ENCODE measurements around the gene LMNTD1. TPM values are rescaled to one million over a fixed set of nuclear protein-coding genes. Genes with fewer than 3 reads are reported as not detected.

Gene LMNTD1
- total and polyA plus RNA-seq, 10 of the 15 experiments (the other 5 are each of a cell fraction or from before 2014, with no cell fraction given): not detected

DNA sequence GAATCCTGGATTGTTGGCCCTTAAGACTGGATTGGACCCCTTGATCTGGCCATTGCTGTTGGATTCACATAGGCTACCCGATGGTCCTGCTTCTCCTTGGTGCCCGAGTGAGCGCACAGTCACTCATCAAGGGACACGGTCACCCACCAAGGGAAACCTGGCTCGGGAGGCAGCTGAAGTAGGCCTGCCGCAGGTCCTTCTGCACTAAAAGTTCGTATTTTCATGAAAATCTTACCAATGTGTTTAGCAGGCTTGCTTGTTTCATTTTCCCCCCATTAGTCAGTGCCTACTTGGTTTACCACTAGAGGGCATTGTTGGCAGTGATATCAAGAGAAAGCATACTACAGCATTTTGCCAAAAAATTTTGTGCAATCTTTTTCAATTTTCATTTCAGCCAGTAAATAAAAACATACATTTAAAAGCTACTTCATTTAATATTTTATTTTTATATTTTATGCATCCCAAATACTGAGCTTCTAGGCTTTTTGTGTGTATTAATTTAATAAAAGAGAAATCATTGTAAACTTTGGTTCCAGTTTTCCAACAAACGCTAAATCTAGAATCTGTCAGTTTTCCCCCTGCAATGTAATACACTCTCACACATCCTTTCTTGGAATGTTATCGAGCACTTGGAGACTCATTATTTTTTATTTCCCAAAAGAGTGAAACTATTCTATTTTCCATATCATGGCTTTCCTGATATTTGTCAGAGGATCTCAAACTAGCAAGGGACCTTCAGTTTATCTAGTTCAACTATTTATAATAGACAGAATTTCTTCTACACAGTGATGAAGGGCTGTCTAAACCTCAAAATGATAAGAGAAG is 116.7 kb downstream of the LMNTD1 start:
- Histone ChIP-seq H3K27ac (ENCODE audit: control insufficient read depth, insufficient read depth) (no peak overlapping the region), H3K4me1 (ENCODE audit: control insufficient read depth, insufficient read depth, low read length) (no peaks in the 10 kb centered on the region), H3K36me3 (ENCODE audit: control insufficient read depth in 2 of 2, insufficient read depth in 2 of 2, low read length in 1 of 2) (no peaks in the 10 kb centered on the region), H3K9ac (ENCODE audit: control insufficient read depth, insufficient read depth, low read length) (peak overlapping the region; percentile 8), H3K4me3 (no peak overlapping the region), H2AFZ (ENCODE audit: control insufficient read depth, low read depth, low read length) (peak overlapping the region; percentile 53), H3K27me3 (replicated peaks in 1 of 2; ENCODE audit: control insufficient read depth in 2 of 2, insufficient read depth in 2 of 2, low read length in 1 of 2) (no peaks in the 10 kb centered on the region), H3K79me2 (ENCODE audit: control insufficient read depth, insufficient read depth, low read length) (no peaks in the 10 kb centered on the region), H3K4me2 (ENCODE audit: control insufficient read depth, insufficient read depth) (0 out of 2 replicates have a peak overlapping the region, but pooled peaks have one; percentile 31), H3K9me3 (replicated peaks; ENCODE audit: control insufficient read depth, insufficient read depth, low read length) (no peaks in the 10 kb centered on the region), H4K20me1 (ENCODE audit: control insufficient read depth, insufficient read depth) (no peaks in the 10 kb centered on the region)
- ATAC-seq (peak; percentile 94), DNase-seq (ENCODE audit: low read depth, low spot score) (peak; percentile 20), FAIRE-seq (peak; percentile 98)
- in situ Hi-C loops (cut with MboI): loop anchor here (5.0 kb wide), 1 partner anchor 591 kb away; no protein-coding TSS in a partner anchor
- SMC1A ChIA-PET (ENCODE audit: uncharacterized antibody, unreplicated experiment): interaction anchor here (0.7 to 2.0 kb wide), 13 partner anchors 10 to 854 kb away, joined by 3 to 9 read pairs (median 3); no protein-coding TSS in a partner anchor
- POLR2A ChIA-PET: no interaction called here
- intact Hi-C loops (cut with micrococcal nuclease; ENCODE audit: unreplicated experiment): loop anchor here (1.0 to 2.0 kb wide), 3 partner anchors 122 to 593 kb away; no protein-coding TSS in a partner anchor
- no TSS peak for BruUV-seq (replicated peaks)
- CTCF ChIA-PET: interaction anchor here (0.5 to 3.2 kb wide), 34 partner anchors 9 to 1120 kb away, joined by 3 to 16 read pairs (median 3); no protein-coding TSS in a partner anchor
- 27% methylated on average over 9 of the region's 9 CpGs for WGBS (ENCODE audit: insufficient coverage, insufficient replicate concordance, low lambda C conversion rate, missing lambda C conversion rate)
- RAD21 ChIA-PET (ENCODE audit: unreplicated experiment): interaction anchor here (0.7 to 2.5 kb wide), 3 partner anchors 576 to 582 kb away, joined by 3 to 6 read pairs (median 3); no protein-coding TSS in a partner anchor
- peak; percentile 78 to 86 (median 84) for TF ChIP-seq CTCF (IDR thresholded peaks at IDR 0.05 in 2 of 3, conservative IDR thresholded peaks at IDR 0.05 in 1 of 3; ENCODE audit: control insufficient read depth in 2 of 3, extremely low read depth in 1 of 3, insufficient read depth in 1 of 3, low read depth in 3 of 3, low read length in 3 of 3)
- TF ChIP-seq, protein P1, sequence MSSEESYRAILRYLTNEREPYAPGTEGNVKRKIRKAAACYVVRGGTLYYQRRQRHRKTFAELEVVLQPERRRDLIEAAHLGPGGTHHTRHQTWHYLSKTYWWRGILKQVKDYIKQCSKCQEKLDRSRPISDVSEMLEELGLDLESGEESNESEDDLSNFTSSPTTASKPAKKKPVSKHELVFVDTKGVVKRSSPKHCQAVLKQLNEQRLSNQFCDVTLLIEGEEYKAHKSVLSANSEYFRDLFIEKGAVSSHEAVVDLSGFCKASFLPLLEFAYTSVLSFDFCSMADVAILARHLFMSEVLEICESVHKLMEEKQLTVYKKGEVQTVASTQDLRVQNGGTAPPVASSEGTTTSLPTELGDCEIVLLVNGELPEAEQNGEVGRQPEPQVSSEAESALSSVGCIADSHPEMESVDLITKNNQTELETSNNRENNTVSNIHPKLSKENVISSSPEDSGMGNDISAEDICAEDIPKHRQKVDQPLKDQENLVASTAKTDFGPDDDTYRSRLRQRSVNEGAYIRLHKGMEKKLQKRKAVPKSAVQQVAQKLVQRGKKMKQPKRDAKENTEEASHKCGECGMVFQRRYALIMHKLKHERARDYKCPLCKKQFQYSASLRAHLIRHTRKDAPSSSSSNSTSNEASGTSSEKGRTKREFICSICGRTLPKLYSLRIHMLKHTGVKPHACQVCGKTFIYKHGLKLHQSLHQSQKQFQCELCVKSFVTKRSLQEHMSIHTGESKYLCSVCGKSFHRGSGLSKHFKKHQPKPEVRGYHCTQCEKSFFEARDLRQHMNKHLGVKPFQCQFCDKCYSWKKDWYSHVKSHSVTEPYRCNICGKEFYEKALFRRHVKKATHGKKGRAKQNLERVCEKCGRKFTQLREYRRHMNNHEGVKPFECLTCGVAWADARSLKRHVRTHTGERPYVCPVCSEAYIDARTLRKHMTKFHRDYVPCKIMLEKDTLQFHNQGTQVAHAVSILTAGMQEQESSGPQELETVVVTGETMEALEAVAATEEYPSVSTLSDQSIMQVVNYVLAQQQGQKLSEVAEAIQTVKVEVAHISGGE (CRISPR knock-in tag; IDR thresholded peaks at IDR 0.05): no peak
- TF ChIP-seq NBN (IDR thresholded peaks at IDR 0.05): no peak
- peak; percentile 78; the same call in 1 of the 2 replicates for TF ChIP-seq SMC3 (IDR thresholded peaks at IDR 0.05; ENCODE audit: borderline replicate concordance, low read length)
- no peak for TF ChIP-seq PAX5 (IDR thresholded peaks at IDR 0.05; ENCODE audit: borderline replicate concordance, low read depth, low read length)
- peak; percentile 93 for TF ChIP-seq RAD21 (IDR thresholded peaks at IDR 0.05; ENCODE audit: insufficient read depth, low read depth, low read length)
- TF ChIP-seq ZNF687 (IDR thresholded peaks at IDR 0.05): no peak

Data from GM12878 (cell line).